Left lung (tissue), 10 donors: ENCODE results near the gene PDCD4. TPM values are rescaled to one million over a fixed set of nuclear protein-coding genes. Genes with fewer than 3 reads are reported as not detected.

Experiments
- ATAC-seq: fragments of 200-7000 bp; cut with Tn5 transposase; one replicate; pipeline ENCODE4 v1.9.1; 2020; ENCODE audit warnings: moderate library complexity
- DNase-seq, 4 donors: peaks; one replicate each; pipeline ENCODE4 v3.0.0-alpha.2; 2013 to 2020
- H3K27ac ChIP-seq, 2 donors: fragments of 200-600 bp; sonication (generic) in 1 of 2; one replicate each; pipeline versions ENCODE4 v1.5.0 to v1.8.0; 2020 to 2021
- H3K27me3 ChIP-seq, 2 donors: fragments of 200-600 bp; sonication (generic) in 1 of 2; one replicate each; pipeline versions ENCODE4 v1.5.0 to v1.8.0; 2020 to 2021
- H3K36me3 ChIP-seq, 2 donors: fragments of 200-600 bp; sonication (generic) in 1 of 2; one replicate each; pipeline versions ENCODE4 v1.5.0 to v1.8.0; 2020 to 2021
- H3K4me1 ChIP-seq, 2 donors: fragments of 200-600 bp; one replicate each; pipeline ENCODE4 v1.8.0; 2021
- H3K4me3 ChIP-seq, 2 donors: fragments of 200-600 bp; sonication (generic) in 1 of 2; one replicate each; pipeline versions ENCODE4 v1.5.0 to v1.8.0; 2020 to 2021; ENCODE audit warnings: mild to moderate bottlenecking in 1 of 2
- H3K9me3 ChIP-seq, 2 donors: fragments of 200-600 bp; sonication (generic) in 1 of 2; one replicate each; pipeline versions ENCODE4 v1.5.0 to v1.8.0; 2020 to 2021
- CTCF ChIP-seq, 2 donors: fragments of 200-600 bp; sonication (generic) in 1 of 2; IDR thresholded peaks; one replicate each; pipeline versions ENCODE4 v1.5.0 to v1.8.0; 2021; ENCODE audit warnings: antibody characterized with exemption in 2 of 2
- intact Hi-C, 2 donors: fragments of 100-400 bp; cut with DNase I; formaldehyde crosslinking; loops; one replicate each; pipeline versions ENCODE4 v1.11.2 to v1.14.2; 2022
- polyA plus RNA-seq, 6 donors: library from polyadenylated mRNA; unstranded; fragments of 120-200 nt; gene quantifications; one replicate each; pipeline ENCODE4 v1.2.1, GENCODE V29; 2013; ENCODE audit not compliant: insufficient read length in 6 of 6
- total RNA-seq, 2 donors: library from RNA; stranded (reverse); fragmentation: NEBNext Ultra II Directional; extraction: Animal tissue kit (Norgen Biotek cat#: 25700); gene quantifications; one replicate each; pipeline ENCODE4 v1.2.1, GENCODE V29; 2021
- donor health status: DM: no; HTN: yes; CAD: no.
- donor health status: DM: no; HTN: no; CAD: no.

PDCD4 gene
- total and polyA plus RNA-seq, 8 donors: 45.7 to 311 (median 220) TPM

DNA sequence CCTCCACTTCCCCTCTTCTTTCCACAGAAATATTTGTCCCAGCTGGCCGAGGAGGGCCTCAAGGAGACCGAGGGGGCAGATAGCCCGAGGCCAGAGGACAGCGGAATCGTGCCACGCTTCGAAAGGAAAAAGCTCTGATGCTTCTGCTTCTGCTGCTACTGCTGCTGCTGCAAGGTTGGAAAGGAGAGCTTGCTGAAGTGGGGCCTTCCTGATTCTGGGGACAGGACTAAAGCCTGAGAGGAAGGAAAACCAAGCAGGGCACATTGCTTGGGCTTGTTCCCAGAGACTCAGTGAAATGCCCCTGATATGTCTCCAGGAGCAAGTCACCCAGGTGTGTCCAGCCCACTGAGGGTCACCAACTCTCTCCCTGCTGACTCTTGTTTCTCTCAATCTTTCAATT is 35.9 kb upstream of the PDCD4 start:
- no peak for TF ChIP-seq CTCF (IDR thresholded peaks at IDR 0.05)
- Histone ChIP-seq H3K4me3 (no peak overlapping the region), H3K9me3 (no peaks in the 10 kb centered on the region), H3K27me3 (no peaks in the 10 kb centered on the region), H3K27ac (no peak overlapping the region), H3K36me3 (no peaks in the 10 kb centered on the region), H3K4me1 (no peaks in the 10 kb centered on the region)
- intact Hi-C loops: no loop called here
- ATAC-seq: no peak
- no peak for DNase-seq

GRCh38 chr10:110836706-110837105 is 35.0 kb upstream of the PDCD4 start:
- ATAC-seq (no peak), DNase-seq (no peak)
- no peak overlapping the region for H3K27ac ChIP-seq
- H3K9me3 ChIP-seq: no peaks in the 10 kb centered on the region
- intact Hi-C loops: no loop called here
- TF ChIP-seq CTCF (IDR thresholded peaks at IDR 0.05): no peak
- H3K36me3 ChIP-seq: no peaks in the 10 kb centered on the region
- no peaks in the 10 kb centered on the region for H3K4me1 ChIP-seq
- no peaks in the 10 kb centered on the region for H3K27me3 ChIP-seq
- H3K4me3 ChIP-seq: no peak overlapping the region

DNA sequence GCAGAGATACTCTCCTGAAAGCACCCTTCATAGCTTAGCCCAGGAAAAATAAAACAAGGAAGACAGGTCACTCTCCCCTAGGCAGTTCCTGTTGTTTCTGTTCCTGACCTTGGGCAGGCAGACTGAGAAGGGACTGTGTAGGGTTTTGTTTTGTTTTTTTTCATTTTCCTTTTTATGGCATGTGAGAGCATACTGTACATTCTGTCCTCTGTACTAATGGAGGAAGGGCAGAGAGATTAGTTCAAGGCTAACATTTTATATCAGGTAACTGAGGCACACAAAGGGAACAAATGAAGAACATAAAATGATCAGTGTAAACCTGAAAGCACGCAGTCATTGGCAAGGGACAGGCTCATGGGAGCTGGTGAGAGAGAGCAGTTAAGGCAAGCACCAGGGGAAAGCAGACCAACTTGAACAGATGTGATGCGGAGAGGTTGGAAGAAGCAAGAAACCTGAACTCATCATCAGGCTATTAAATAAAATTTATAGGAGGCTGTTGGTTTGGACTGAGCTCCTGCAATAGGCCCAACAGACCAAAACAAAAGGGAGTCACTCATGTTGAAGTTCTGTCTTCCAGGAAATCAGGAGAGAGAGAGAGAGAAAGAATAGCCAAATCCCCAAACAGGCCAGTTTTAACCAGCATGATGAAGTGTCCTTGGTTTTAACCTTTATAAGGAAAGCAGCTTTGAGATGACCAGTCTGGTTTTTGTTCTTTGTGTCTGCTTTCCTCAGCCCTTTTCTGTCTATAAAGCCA is 34.1 kb upstream of the PDCD4 start:
- peak overlapping the region in 1 of 2 donors; percentile 8 for H3K27ac ChIP-seq
- intact Hi-C loops: no loop called here

GRCh38 chr10:110840225-110840922 is 31.4 kb upstream of the PDCD4 start:
- no peaks in the 10 kb centered on the region for H3K27me3 ChIP-seq
- H3K36me3 ChIP-seq: no peaks in the 10 kb centered on the region
- ATAC-seq (peak; percentile 80), DNase-seq (peak in 1 of 4 donors; percentile 82)
- H3K27ac ChIP-seq: no peak overlapping the region
- no peak for TF ChIP-seq CTCF (IDR thresholded peaks at IDR 0.05)
- intact Hi-C loops: no loop called here
- no peak overlapping the region for H3K4me3 ChIP-seq
- H3K9me3 ChIP-seq: no peaks in the 10 kb centered on the region
- H3K4me1 ChIP-seq: peaks cover 0 to 12% of the 10 kb centered on the region in 2 donors

More for the DNA sequence above, 34.1 kb upstream of the PDCD4 start:
- ATAC-seq (no peak), DNase-seq (no peak)
- Histone ChIP-seq H3K27me3 (no peaks in the 10 kb centered on the region), H3K4me3 (no peak overlapping the region), H3K36me3 (no peaks in the 10 kb centered on the region), H3K4me1 (peaks cover 0 to 5% of the 10 kb centered on the region in 2 donors), H3K9me3 (no peaks in the 10 kb centered on the region)
- no peak for TF ChIP-seq CTCF (IDR thresholded peaks at IDR 0.05)

DNA sequence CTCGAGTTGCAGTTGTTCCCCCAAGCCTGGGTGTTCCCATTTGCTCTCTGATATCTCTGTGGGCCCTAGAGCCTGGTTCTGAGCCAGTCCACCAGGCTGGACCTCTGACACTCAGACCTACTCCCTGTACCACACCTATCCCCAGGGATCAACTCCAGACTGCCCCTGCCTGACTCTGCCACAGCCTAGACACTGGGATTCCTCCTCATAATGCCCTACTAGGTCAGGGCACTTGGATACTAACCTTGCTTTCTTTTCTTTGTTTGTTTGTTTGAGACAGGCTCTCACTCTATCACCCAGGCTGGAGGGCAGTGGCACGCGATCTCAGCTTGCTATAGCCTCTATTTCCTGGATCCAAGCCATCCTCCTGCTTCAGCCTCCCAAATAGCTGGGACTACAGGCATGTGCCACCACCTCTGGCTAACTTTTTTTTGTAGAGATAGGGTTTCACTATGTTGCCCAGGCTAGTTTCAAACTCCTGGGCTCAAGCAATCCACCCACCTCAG is 30.8 kb upstream of the PDCD4 start:
- Histone ChIP-seq H3K9me3 (no peaks in the 10 kb centered on the region), H3K27ac (no peak overlapping the region), H3K4me3 (no peak overlapping the region), H3K36me3 (no peaks in the 10 kb centered on the region), H3K4me1 (peaks cover 0 to 12% of the 10 kb centered on the region in 2 donors), H3K27me3 (no peaks in the 10 kb centered on the region)
- no peak for DNase-seq
- ATAC-seq: no peak
- intact Hi-C loops: no loop called here
- no peak for TF ChIP-seq CTCF (IDR thresholded peaks at IDR 0.05)
